Stimulated activated CD8-positive, alpha-beta memory T cell treated with anti-CD3 and anti-CD28 coated beads, Interleukin-15, amount 100 ng/mL, for 1 hour (primary cell): ENCODE results near the gene WBP1.
"Not testable (repeated sequence)": the region's sequence is repeated elsewhere in the genome, so short reads cannot be mapped to it uniquely, and the experiment has no call there.

ENCODE experiments used
- DNase-seq: peaks from one replicate; pipeline ENCODE4 v3.0.0-alpha.2; 2020; ENCODE audit warnings: low read depth

The WBP1 gene

GRCh38 chr2:74454654-74455511, 3.4 kb upstream of the WBP1 start, which contains the start of gene INO80B:
Gene INO80B, plus strand, starts transcription at chr2:74455087. Its CDS starts 30 bp downstream, at chr2:74455117.
- peak; percentile 97 for DNase-seq

DNA sequence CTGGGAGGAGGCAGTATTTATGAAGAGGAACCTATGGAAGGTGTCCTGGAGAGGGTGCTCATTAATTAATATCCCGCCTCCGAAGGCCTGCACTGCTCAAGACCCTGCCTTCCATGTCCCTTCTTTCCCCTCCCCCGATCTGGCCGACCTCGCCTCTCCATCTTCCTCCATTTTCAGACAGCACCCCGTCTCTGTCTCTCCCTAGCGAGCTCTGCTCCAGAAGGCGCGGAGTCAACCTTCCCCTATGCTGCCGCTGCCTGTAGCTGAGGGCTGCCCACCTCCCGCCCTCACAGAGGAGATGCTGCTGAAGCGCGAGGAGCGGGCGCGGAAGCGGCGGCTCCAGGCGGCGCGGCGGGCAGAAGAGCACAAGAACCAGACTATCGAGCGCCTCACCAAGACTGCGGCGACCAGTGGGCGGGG, 1.1 kb upstream of the WBP1 start:
- no peak for DNase-seq

GRCh38 chr2:74457549-74458131, 598 bp upstream of the WBP1 start:
- DNase-seq = peak; percentile 63

GRCh38 chr2:74458938-74459363, 713 bp downstream of the WBP1 start:
- DNase-seq = no peak

DNA sequence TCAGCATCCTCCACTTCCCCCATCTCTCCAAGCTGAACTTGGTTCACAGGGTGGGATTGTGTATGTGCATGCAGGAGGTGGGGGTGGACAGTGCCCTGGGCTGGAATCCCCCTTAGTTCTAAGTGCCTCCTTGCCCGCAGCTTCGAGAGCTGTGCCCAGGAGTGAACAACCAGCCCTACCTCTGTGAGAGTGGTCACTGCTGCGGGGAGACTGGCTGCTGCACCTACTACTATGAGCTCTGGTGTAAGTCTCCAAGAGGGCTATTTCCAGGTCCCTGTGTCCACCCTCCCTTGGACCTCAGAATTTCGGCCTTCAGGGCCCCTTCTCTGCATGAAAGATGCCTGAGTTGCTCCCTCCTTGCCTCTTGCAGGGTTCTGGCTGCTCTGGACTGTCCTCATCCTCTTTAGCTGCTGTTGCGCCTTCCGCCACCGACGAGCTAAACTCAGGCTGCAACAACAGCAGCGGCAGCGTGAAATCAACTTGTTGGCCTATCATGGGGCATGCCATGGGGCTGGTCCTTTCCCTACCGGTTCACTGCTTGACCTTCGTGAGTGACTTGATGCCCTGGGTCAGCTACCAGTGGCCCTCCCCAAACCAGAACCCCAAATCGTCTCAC, 1.4 kb downstream of the WBP1 start:
- not testable (repeated sequence) for DNase-seq

DNA sequence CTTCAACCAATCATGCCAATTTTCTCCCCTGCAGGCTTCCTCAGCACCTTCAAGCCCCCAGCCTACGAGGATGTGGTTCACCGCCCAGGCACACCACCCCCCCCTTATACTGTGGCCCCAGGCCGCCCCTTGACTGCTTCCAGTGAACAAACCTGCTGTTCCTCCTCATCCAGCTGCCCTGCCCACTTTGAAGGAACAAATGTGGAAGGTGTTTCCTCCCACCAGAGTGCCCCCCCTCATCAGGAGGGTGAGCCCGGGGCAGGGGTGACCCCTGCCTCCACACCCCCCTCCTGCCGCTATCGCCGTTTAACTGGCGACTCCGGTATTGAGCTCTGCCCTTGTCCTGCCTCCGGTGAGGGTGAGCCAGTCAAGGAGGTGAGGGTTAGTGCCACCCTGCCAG, 1.9 kb downstream of the WBP1 start:
- not testable (repeated sequence) for DNase-seq

DNA sequence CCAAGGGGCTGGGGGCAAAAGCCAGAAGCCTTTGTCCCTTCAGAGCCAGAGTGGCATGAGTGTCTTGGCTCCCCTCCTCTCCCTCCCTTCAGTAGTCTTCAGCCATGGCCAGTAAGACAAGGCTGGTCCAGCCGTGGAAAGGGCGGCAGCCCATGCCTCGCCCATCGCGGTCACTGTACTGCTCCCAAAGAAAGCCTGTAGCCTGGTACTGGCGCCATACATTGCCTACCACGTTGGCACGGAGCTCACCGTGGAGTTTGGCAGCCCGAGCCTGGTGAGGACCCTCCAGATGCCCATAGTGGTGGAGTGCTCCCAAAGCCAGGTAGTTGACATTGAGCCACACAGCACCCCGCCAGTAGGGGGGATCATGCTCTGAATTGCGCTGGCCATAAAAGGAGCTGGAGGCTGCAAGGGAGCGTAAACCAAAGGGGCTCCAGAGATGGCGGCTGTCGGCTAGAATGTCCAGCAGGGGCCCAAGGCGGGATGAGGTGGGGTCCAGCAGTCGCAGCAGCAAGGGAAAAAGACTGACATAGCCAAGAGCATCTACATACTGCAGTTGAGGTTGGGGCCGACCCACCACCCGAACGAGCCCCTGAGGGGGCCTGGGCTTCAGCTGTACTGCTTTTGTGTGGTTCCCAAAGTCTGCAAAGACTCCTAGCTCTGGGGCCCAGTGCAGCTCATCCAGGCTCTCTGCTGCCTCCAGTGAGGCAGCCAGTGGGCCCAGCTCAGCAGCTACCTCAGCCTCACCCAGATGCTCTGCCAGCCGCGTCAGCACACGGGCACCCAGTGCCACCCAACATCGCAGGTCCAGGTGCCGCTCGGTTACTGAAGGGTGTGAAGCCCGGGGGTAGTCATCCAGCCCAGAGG, 3.2 kb downstream of the WBP1 start:
- DNase-seq = no peak

DNA sequence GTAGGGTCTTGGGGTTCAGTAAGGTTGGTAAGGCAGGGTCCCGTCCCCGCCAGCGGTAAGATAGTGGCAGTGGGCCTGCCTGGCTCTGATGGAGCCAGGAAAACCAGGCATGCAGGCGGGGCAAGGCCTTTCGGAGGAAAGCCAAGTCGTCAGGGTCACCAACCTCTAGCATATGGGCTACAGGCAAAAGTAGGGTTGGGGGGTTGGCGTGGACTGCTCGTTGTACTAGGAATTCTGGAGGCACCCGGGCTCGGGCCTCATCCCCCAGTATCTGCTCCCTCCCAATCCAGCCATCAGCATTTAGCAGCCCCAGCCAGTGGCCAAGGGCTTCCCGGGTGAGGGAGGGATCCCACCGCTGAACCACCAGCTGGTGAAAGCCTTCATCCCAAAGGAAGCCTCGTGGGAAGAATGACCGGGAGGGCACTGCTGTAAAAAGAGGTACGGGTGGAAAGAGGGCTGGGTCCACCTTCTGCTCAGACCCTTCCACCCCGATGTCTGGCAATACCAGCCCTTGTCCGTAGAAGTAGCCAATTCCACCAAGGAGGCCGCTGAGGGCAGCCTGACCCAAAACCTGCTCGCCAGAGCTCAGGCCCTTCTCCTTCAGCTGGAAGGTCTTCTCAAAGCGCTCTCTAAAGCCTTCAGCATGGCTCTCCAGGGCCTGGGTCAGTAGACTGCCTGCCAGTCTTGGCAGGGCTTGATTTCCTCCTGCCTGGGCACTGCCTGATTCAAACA, 4.0 kb downstream of the WBP1 start:
- DNase-seq = no peak

- DNase-seq = no peak
Observed at GRCh38 chr2:74462786-74463105, 4.5 kb downstream of the WBP1 start.

- DNase-seq = no peak
Observed at GRCh38 chr2:74464406-74464805, 6.2 kb downstream of the WBP1 start.

DNA sequence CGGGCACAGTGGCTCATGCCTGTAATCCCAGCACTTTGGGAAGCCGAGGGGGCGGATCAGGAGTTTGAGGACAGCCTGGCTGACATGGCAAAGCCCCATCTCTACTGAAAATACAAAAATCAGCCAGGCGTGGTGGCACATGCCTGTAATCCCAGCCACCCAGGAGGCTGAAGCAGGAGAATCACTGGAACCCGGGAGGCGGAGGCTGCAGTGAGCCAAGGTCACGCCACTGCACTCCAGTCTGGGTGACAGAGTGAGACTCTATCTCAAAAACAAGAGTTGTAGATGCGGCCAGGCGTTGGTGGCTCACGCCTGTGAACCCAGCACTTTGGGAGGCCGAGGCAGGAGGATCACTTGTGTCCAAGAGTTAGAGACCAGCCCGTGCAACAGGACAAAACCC, 12.5 kb downstream of the WBP1 start:
- not testable (repeated sequence) for DNase-seq

- no peak for DNase-seq
Observed at GRCh38 chr2:74471332-74472065, 13.3 kb downstream of the WBP1 start.

DNA sequence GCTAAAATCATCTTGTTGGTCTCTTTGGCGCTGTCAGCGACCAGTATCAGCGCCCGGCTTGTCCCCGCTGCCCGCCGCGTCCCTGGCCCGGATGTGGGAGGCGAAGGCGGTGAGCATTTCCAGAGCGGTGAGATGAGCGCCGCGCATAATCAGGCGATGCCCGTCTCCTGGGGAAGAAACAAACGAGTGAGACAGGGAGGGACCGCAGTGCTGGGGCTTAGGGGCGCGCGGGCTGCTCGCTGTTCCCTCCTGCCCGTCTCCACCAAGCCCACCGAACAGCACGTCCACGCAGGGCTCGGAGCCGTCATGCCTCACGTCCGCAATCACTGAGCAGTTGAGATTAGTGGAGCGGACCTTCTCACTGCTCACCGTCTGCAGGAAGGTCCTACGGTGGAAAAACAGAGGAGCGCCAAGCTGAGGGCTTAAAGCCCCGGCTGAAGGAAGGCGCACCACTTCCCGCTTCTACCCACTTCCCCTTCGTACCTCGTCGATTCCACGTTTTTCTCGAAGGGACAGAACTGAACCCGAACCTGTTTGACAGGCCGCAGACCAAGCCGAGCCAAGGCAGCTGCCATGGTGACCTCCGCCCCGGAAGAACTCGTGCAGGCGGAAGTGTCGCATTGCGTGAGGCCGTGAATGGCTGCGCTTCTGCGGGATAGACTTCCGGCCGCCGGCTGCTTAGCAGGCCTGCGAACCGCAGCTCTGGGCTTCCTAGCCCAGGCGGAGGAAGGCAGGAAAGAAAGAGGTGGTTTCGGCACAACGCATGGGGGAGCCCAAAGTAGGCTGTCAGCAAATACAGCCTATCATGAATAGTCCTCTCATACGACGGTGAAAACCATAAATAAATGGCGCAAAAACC, 14.1 kb downstream of the WBP1 start, which contains the start of gene MRPL53:
Gene MRPL53 (minus strand): TSS at position 595 of the 859 bp plus-strand sequence. CDS start 20 bp downstream, at position 575.
- DNase-seq = peak; percentile 94

DNA sequence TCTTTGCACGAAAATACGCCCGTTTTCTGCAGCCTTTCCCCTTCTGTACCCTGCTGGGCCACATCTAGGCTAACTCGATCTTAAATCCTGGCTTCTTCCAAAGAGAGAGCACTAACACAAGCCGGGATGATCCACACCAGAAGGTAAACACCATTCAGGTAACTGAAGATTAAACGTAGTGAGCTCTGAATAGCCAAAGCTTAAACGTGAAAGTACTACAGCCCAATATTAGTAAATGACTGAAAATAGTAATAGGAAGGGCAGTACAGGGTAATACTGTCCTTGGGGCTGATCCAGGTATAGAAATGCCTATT, 14.7 kb downstream of the WBP1 start:
- no peak for DNase-seq

GRCh38 chr2:74474481-74474880, 16.2 kb downstream of the WBP1 start:
- no peak for DNase-seq

DNA sequence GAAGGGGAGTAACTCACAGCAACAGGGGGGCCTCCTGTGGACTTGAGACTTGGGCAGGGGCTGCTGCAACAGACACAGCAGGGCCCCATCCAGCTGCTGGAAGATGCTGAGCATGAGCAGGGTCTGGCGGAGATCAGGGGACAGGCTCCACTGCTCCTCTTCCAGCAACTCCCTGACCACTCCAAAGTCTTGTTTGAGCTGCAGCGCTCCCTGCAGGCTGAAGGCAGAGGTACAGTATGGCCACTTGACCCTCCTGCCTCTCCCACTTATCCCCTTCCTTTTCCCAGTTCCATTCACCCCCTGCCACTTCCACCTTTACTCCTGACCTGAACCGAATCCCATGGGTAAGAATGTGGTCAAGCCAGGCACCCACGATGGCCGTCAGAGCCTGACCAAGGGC, 16.7 kb downstream of the WBP1 start:
- DNase-seq = no peak

GRCh38 chr2:74481431-74481830, 23.2 kb downstream of the WBP1 start:
- DNase-seq = no peak

DNA sequence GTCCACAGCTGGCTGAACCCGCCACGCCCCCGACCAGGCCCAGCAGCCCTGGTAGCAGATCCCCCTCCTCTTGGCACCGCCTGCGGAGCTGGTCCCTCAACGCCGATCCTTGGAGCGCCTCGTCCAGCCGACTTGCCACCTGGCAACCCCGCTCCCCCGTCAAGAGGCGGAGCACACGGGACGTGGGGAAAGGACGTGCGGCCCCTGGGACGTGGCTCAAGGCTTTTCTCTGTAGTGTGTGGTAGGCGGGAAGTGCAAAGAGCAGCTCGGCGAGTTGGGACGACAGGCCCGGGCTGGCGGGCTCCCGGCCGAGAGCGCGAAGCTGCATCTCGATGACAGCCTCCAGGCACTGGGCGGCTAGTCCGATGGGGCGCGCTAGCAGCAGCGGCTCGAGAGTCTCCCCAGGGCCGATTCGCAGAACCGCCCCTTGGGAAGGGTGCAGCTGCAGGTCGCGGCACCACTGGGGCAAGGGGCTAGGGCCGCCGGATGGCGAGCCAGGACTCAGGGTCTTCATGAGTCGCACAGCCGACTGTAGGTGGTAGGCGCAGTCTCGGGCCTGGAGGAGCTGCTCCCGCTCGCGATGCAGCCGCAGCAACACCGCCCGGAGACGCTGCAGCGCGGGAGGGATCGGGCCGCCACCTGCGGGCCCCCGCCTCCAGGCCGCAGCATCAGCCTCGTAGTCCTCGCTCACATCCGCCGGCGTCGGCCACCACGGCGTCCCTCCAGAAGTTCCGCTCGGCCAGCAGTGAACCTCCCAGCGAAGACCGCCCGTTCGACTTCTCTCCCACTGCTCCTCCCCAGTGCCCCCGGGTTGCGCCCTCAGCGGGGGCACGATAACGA, 23.9 kb downstream of the WBP1 start:
- DNase-seq = no peak
